SK-N-MC (cell line): ENCODE measurements around the gene FAM83E.

ENCODE experiments used
- EZH2 ChIP-seq: fragments of 200-600 bp; sonication (generic); IDR thresholded peaks from one replicate; pipeline ENCODE4 v1.6.1; 2017; ENCODE audit warnings: antibody characterized with exemption
- FOXP2 ChIP-seq: optimal IDR thresholded peaks from 2 replicates; pipeline ENCODE3; 2011; ENCODE audit warnings: mild to moderate bottlenecking, moderate library complexity; ENCODE audit not compliant: insufficient read depth; ENCODE audit errors: extremely low read length, control extremely low read depth
- POLR2AphosphoS5 ChIP-seq: IDR thresholded peaks from 2 replicates; pipeline ENCODE4 v1.6.1; 2012; ENCODE audit warnings: mild to moderate bottlenecking, low read depth, low read length, borderline replicate concordance

- TF ChIP-seq EZH2 (no peak), FOXP2 (no peak), POLR2AphosphoS5 (peak; percentile 14; the same call in 1 of the 2 replicates)
Observed at GRCh38 chr19:48617146-48617937, 2.5 kb upstream of the FAM83E start.
